Left hindlimb (tissue), 1 donor: Measurements from ENCODE around the gene TMEM215.
"Not testable (repeated sequence)": the region's sequence is repeated elsewhere in the genome, so short reads cannot be mapped to it uniquely, and the experiment has no call there.

ENCODE experiments used
- DNase-seq: peaks from one replicate; pipeline ENCODE4 v3.0.0-alpha.2; 2018

TMEM215 gene

DNA sequence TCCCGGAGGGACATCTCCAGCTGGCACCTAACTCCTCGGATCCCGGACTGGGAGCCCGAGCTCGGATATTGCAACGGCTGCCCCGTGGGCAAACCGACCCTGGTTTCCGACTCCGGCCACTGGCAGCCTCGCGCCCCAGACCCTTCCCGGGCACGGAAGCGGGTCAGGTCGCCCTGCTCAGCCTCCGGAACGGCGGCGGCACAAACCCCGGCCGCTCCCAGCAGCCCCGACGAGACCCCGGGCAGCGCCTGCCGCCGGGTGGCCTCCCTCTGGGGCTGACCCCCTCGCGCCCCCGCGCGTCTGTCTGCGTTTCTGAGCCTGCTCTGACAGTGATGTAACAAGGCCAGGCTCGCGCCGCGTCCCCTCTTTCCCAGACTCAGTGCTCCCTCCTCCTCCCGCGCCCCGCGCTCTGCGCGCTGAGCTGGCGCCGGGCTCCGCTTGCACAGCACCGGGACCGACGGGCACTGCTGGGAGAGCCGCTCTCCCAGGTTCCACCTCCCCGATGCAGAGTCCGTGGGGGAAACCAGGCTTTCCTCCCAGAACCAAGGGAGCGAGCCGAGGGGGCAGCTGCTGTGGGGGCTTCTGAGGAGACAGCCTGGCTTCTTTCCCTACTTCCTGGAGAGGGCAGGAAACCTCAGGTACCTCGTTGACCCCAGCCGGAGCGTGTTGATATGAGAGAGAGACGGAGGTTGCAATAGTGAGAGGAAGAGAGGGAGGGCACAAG is at the start of gene TMEM215:
TMEM215 (plus strand) TSS at position 373 of the 724 bp plus-strand sequence. CDS start 644 bp downstream, outside the sequence.
- peak; percentile 39 for DNase-seq

- DNase-seq: no peak
Measured at GRCh38 chr9:32735476-32735875, 47.9 kb upstream of the TMEM215 start.

DNA sequence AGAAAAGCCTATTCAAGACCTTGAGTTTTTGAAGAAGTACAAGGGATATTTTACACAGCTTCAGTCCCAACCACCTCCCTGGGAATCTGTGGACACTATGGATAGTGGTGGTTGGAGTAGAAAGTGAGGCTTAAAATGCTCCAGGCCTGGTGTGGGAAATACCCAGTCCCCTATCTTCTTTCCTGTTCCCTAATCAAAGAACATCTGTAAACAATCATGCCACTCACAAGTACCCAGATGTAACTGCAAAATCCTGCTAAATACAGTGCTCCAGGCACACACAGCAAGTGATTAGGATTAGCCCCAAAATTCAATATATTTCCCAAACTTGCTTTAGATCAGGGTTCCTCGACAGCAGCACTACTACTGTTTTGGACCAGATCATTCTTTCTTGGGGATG is 46.0 kb upstream of the TMEM215 start:
- no peak for DNase-seq

DNA sequence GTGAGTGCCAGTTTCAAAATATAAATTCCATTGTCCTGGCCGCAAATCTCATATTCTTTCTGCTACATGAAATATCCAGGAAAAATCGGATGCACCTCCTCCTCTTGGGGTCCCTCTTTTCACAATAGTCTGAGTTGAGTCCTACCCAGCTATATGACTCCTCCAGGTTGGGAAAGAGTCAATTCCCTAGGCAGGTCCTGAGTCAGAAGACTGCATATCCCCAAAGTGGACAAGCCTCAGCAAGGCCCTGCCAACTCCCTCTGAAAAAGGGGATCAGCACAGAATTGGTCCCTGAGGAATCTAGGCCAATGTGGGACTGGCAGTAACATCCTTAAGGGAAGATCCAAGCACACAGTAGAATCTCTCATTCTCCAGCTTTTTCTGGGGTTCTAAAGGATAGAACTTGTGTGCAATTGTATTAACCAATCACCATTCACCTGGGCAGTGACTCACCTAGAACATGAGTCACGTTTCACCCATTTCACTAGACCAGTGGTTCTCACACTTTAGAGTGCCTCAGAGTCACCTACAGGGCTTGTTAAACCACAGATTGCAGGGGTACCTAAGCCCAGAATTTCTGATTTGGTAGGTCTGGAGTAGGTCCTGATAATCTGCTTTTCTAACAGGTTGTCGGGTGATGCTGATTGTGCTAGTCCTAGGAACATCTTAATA is 44.7 kb upstream of the TMEM215 start:
- no peak for DNase-seq

DNA sequence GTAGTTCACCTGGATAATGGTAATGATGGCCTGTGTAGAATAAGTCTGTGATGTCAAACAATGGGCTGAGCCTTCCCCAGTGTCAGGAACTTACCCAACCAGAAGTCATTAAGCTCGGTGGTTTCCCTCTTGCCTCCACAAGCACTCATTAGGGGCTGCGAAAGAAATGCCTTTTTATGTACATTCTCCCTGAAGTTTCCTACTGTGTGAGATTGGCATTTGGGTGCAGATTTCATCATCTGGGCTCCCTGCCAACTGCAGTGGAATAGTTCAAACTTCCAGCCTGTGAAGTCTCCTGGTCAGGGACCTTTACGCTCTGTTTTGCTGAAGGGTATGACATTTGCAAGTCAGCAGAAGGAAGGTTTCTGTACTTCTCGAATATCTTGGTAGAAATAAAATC is 41.6 kb upstream of the TMEM215 start:
- no peak for DNase-seq

DNA sequence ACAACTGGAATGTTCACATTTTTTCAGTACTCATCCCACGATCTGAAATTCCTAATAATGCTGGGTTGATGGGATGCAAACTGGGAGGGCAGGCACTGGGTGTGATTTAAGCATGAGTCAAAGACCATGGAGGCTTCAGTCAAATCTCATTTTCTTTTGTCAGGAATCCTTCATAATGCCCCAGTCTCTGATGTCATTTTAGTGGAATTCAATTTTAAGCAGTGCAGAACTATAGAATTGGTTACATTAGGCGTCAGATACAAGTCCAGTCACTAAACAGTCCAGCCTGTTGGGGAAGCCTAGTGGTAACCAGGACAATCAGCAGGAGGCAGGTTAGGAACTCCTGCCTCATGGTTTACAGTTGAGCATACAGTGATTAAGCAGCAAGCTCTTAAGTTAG is 41.0 kb upstream of the TMEM215 start:
- no peak for DNase-seq

- no peak for DNase-seq
Measured at GRCh38 chr9:32748013-32748412, 35.3 kb upstream of the TMEM215 start.

DNA sequence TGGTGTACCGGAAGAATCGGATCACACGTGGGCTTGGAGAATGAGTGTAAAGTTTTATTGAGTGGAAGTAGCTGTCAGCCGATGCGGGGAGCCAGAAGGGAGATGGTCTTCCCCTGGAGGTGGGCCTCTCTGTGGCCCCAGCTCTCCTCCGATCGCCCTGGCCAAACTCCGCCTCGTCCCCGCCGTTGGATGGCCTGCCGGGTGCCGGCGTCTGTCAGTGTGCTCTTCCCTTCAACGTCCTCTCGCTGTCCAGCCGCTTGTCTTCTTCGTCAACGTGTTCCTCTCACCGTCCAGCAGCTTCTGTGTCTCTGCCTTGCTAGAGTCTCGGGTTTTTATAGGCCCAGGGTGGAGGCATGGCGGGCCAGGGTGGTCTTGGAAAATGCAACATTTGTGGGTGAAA is 27.6 kb upstream of the TMEM215 start:
- DNase-seq: no peak

- DNase-seq: no peak
Measured at GRCh38 chr9:32764139-32764538, 19.2 kb upstream of the TMEM215 start.

GRCh38 chr9:32775283-32775682 is 8.1 kb upstream of the TMEM215 start:
- no peak for DNase-seq

DNA sequence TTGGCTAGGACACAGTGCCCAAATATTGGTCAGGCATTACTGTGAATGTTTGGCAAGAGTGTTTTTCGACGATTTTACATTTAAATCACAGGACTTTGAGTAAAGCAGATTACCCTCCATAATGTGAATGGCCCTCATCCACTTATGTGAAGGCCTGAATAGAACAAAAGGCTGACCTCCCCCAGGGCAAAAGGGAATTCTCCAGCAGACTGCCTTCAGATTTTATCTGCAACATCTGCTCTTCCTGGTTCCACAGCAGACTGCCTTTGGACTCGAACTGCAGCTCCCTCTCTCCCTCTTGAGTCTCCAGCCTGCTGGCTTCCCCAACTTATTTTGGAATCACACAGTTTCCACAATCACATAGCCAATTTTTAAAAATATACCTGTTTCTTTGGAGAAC is 7.1 kb upstream of the TMEM215 start:
- no peak for DNase-seq

DNA sequence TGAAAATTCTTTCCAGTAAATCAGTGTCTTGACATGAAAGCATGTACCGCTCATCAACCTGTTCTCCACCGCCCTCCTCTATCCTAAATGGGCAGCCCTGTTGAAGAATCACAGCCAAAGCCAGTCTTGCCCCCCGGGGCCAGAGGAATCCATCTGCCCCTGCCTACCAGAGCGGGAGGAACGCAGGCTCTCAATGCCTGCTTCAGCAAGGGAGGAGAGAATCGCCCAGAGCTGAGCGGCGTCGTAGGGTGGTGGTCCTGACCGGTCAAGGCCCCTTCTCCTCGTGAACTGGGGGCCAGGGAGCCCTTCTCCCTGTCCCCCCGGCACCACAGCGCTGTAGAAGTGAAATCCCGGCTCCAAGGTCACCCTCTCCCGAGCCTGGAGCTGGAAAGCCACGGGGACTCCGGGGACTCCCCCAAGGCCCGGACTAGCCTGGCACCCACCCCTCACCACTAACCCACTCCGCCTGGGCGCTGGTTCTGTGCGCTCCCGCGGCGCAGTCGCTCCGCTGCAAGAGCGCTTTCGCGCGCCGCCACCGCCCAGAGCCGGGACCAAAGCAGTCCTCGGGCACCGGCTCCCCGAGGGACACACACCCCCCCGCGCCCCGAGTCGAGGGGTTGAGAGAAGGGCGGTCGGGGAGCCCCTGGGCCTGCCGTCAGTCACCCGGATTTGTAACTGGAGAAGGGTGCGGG is 718 bp upstream of the TMEM215 start:
- DNase-seq: no peak

DNA sequence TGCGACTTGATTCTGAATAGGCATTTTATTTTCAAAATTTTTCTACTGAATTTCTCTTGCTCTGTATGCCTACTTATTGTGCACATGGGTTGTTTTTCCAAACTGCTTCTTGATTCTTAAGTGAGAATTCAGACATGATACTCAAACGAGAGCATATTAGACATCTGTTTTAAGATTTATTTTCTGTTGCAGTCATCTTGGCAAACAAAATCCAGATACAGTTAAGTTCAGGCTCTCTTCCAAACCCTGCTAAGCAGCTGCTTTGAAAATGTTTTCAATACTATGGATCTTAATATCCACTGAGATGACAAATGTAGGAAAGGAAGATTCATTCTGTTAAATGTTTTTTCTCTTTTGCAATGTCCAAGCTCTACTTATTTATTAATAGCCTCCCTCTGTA is 4.5 kb downstream of the TMEM215 start:
- DNase-seq: no peak

- DNase-seq: not testable (repeated sequence)
Measured at GRCh38 chr9:32796015-32796414, 12.7 kb downstream of the TMEM215 start.

DNA sequence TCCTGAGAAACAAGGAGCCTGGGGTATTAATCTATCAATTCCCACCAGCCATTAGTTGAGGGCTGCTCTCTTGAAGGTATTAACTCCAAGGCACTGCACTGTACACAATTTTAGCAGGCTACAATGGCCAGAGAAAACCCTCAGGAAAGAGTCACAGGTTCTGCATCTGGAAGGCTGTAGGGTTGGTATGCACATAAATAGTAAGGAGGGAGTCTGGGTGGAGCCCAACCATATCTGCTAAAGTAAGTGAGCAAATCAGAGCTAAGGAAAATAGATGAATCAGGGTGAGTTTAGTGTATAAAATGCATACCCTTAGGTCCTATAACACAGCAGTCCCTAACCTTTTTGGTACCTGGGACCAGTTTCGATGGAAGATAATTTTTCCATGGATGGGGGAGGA is 18.2 kb downstream of the TMEM215 start:
- no peak for DNase-seq

DNA sequence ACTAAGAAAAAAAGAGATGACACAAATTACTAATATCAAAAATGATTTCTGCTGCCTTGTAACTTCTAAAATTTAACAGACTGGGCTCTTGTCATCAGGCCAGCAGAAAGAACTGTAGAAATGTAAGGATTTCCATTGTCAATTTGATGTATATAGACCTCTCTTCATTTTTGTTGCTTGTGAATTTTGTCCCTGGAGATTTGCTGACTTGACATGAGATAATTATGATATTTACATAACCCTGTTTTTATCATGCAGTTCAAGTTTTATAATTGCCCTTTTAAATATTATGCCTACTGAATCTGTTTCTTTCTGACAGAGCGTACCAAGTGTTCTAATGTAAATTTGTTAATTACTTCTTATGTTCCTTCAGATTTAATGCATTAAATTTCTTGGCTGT is 23.9 kb downstream of the TMEM215 start:
- no peak for DNase-seq

DNA sequence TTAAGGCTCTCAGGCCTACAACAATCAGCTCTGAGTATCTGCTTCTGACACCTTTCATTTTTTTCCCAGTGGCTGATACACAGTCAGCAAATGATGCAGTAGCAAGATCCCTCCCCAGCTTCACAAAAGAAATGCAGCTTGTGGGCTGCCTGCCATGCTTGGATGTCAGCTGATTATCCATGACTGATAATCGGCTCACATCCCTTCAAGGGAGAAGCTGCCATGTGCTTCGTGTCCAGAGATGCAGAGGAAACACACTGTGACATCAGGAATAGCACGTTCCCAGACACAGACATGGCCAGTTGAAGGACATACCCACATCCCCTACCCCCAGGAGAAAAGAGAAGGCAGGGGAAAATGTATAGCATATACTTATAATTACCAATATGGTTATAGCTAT is 27.9 kb downstream of the TMEM215 start:
- peak; percentile 34 for DNase-seq

GRCh38 chr9:32820322-32820721 is 37.0 kb downstream of the TMEM215 start:
- no peak for DNase-seq

- DNase-seq: no peak
Measured at GRCh38 chr9:32823101-32823500, 39.8 kb downstream of the TMEM215 start.

DNA sequence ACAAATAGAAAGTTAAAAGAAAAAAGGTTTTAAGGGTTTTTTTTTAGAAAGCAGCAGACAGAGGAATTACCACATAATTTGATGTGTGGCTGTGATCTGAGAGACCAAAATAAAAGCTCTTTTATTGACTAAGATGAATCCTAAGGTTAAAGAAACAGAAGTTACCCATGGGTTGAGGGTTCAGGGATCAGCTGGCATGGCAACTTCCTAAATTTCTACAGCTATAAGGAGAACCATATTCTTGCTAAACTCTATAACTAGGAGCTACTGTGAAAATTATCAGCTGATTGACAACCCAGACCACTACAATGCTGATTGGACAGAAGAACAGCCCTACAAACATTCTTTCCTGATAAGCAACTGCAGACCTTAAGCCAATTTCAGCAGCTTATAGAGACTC is 40.2 kb downstream of the TMEM215 start:
- no peak for DNase-seq

GRCh38 chr9:32825203-32825602 is 41.9 kb downstream of the TMEM215 start:
- DNase-seq: no peak

- no peak for DNase-seq
Measured at GRCh38 chr9:32828861-32829260, 45.5 kb downstream of the TMEM215 start.

- DNase-seq: no peak
Measured at GRCh38 chr9:32832346-32832745, 49.0 kb downstream of the TMEM215 start.
